Endothelial cell of umbilical vein (primary cell): ENCODE measurements around the gene MIPEP.

Experiments
- JUN ChIP-seq: IDR thresholded peaks from 2 replicates; pipeline ENCODE4 v1.6.1; 2011; ENCODE audit warnings: borderline replicate concordance, low read depth; ENCODE audit not compliant: insufficient read length, insufficient read depth
- POLR2A ChIP-seq: IDR thresholded peaks from 2 replicates; pipeline ENCODE4 v1.6.1; 2012; ENCODE audit warnings: low read depth, mild to moderate bottlenecking, control low read depth, low read length

GRCh38 chr13:23825179-23825578 is 64.0 kb downstream of the MIPEP start:
- TF ChIP-seq JUN (no peak), POLR2A (no peak)
